Esophagus muscularis mucosa (tissue), 4 donors: Measurements from ENCODE around the gene FAR2. TPM values are rescaled to one million over a fixed set of nuclear protein-coding genes. Genes with fewer than 3 reads are reported as not detected.

Experiments used
- DNase-seq: peaks from one replicate; pipeline ENCODE4 v3.0.0-alpha.2; 2017; ENCODE audit errors: extremely low spot score
- H3K27ac ChIP-seq, 4 donors: fragments of 200-600 bp; sonication (generic); replicated peaks in 1 of 4; 1 replicate in 3 of 4; 2 replicates in 1 of 4; pipeline ENCODE4 v1.5.1; 2016 to 2019; ENCODE audit warnings: mild to moderate bottlenecking in 1 of 4
- H3K27me3 ChIP-seq, 4 donors: fragments of 200-600 bp; sonication (generic); one replicate each; pipeline versions ENCODE4 v1.5.1 to v1.6.0; 2016 to 2019
- H3K36me3 ChIP-seq, 4 donors: fragments of 200-600 bp; sonication (generic); one replicate each; pipeline ENCODE4 v1.5.1; 2016 to 2019
- H3K4me1 ChIP-seq, 4 donors: fragments of 200-600 bp; sonication (generic); one replicate each; pipeline ENCODE4 v1.5.1; 2016 to 2019
- H3K4me3 ChIP-seq, 4 donors: fragments of 200-600 bp; sonication (generic); 1 replicate in 2 of 4; 2 replicates in 2 of 4; pipeline ENCODE4 v1.5.1; 2016 to 2019; ENCODE audit warnings: mild to moderate bottlenecking in 4 of 4, moderate library complexity in 1 of 4
- H3K9me3 ChIP-seq, 4 donors: fragments of 200-600 bp; sonication (generic); 1 replicate in 3 of 4; 2 replicates in 1 of 4; pipeline ENCODE4 v1.5.1; 2016 to 2019
- CTCF ChIP-seq, 3 experiments: fragments of 200-600 bp in 2 of 3; fragments of 450-650 bp in 1 of 3; sonication (generic) in 2 of 3; IDR thresholded peaks; one replicate each; pipeline ENCODE4 v1.5.1; 2017 to 2019; ENCODE audit warnings: antibody characterized with exemption in 3 of 3, mild to moderate bottlenecking in 2 of 3, moderate library complexity in 1 of 3
- EP300 ChIP-seq: sonication (generic); formaldehyde crosslinking; IDR thresholded peaks from one replicate; pipeline ENCODE4 v1.6.1; 2017; ENCODE audit warnings: antibody characterized with exemption
- POLR2A ChIP-seq: fragments of 450-650 bp; IDR thresholded peaks from one replicate; pipeline ENCODE4 v1.6.1; 2017; ENCODE audit warnings: antibody characterized with exemption, moderate library complexity, mild to moderate bottlenecking, low read depth
- POLR2AphosphoS5 ChIP-seq, 2 donors: sonication (generic); formaldehyde crosslinking; IDR thresholded peaks; one replicate each; pipeline ENCODE4 v1.6.1; 2017; ENCODE audit warnings: antibody characterized with exemption in 2 of 2
- WGBS: methylation state at CpG from one replicate; pipeline ENCODE4 v1.1.5; 2018; 5-methylcytosine and 5-hydroxymethylcytosine counted together
- intact Hi-C: fragments of 100-400 bp; cut with DNase I; formaldehyde crosslinking; loops from one replicate; pipeline ENCODE4 v1.15.1; 2023
- total RNA-seq, 4 donors: library from RNA; depleted of rRNA; stranded (reverse); fragments of >200 nt; gene quantifications; one replicate each; pipeline versions ENCODE4 v1.1.0 to v1.2.1, GENCODE V29; 2016

Gene FAR2
- total RNA-seq, 4 donors from 2014 or later, result 11.6 to 15.0 (median 11.9) TPM

GRCh38 chr12:29230800-29231560, 81.9 kb downstream of the FAR2 start:
- WGBS, result 88% methylated on average over 2 of the region's 2 CpGs

GRCh38 chr12:29232086-29232485, 83.0 kb downstream of the FAR2 start:
- Histone ChIP-seq H3K4me3 (no peak overlapping the region), H3K27ac (no peak overlapping the region), H3K9me3 (no peaks in the 10 kb centered on the region), H3K4me1 (peaks cover 0 to 11% (median 7%) of the 10 kb centered on the region in 4 donors), H3K27me3 (no peaks in the 10 kb centered on the region), H3K36me3 (no peaks in the 10 kb centered on the region)
- WGBS, result 91% methylated on average over 3 of the region's 3 CpGs
- intact Hi-C loops, result no loop called here
- no peak for DNase-seq
- TF ChIP-seq CTCF (IDR thresholded peaks at IDR 0.05) (no peak), POLR2A (no peak), EP300 (no peak), POLR2AphosphoS5 (IDR thresholded peaks at IDR 0.05) (no peak)

More at GRCh38 chr12:29230800-29231560, 81.9 kb downstream of the FAR2 start:
- Histone ChIP-seq H3K27ac (no peak overlapping the region), H3K27me3 (no peaks in the 10 kb centered on the region), H3K9me3 (no peaks in the 10 kb centered on the region), H3K4me1 (peaks cover 0 to 11% (median 7%) of the 10 kb centered on the region in 4 donors), H3K36me3 (no peaks in the 10 kb centered on the region), H3K4me3 (no peak overlapping the region)
- TF ChIP-seq CTCF (IDR thresholded peaks at IDR 0.05) (no peak), POLR2AphosphoS5 (IDR thresholded peaks at IDR 0.05) (no peak), EP300 (no peak), POLR2A (no peak)
- DNase-seq, result no peak
- intact Hi-C loops, result no loop called here

- Histone ChIP-seq H3K36me3 (no peaks in the 10 kb centered on the region), H3K4me3 (no peak overlapping the region), H3K27ac (no peak overlapping the region), H3K4me1 (peaks cover 2 to 14% (median 8%) of the 10 kb centered on the region in 4 donors), H3K9me3 (no peaks in the 10 kb centered on the region), H3K27me3 (no peaks in the 10 kb centered on the region)
- intact Hi-C loops, result no loop called here
- no peak for DNase-seq
- no peak for TF ChIP-seq POLR2AphosphoS5 (IDR thresholded peaks at IDR 0.05)
- TF ChIP-seq POLR2A, result no peak
- TF ChIP-seq CTCF (IDR thresholded peaks at IDR 0.05), result no peak
- TF ChIP-seq EP300, result no peak
- WGBS, result 92% methylated on average over 2 of the region's 2 CpGs
Observed at GRCh38 chr12:29234552-29234951, 85.5 kb downstream of the FAR2 start.

GRCh38 chr12:29234965-29235626, 86.0 kb downstream of the FAR2 start:
- H3K4me3 ChIP-seq, result no peak overlapping the region
- H3K36me3 ChIP-seq, result no peaks in the 10 kb centered on the region
- H3K27me3 ChIP-seq, result no peaks in the 10 kb centered on the region
- no peak for TF ChIP-seq POLR2AphosphoS5 (IDR thresholded peaks at IDR 0.05)
- no peak for TF ChIP-seq POLR2A
- TF ChIP-seq CTCF (IDR thresholded peaks at IDR 0.05), result no peak
- no peak for TF ChIP-seq EP300
- DNase-seq, result no peak
- WGBS, result 38% methylated on average over 2 of the region's 2 CpGs
- no peaks in the 10 kb centered on the region for H3K9me3 ChIP-seq
- intact Hi-C loops, result no loop called here
- H3K4me1 ChIP-seq, result peaks cover 2 to 17% (median 13%) of the 10 kb centered on the region in 4 donors
- H3K27ac ChIP-seq, result no peak overlapping the region
